Liver (tissue), 9 donors: ENCODE data around the gene CAV1. TPM values are rescaled to one million over a fixed set of nuclear protein-coding genes. Genes with fewer than 3 reads are reported as not detected.

Experiments used
- DNase-seq: peaks from one replicate; pipeline ENCODE4 v3.0.0-alpha.2; 2017; ENCODE audit warnings: low spot score
- H3K27ac ChIP-seq, 2 donors: one replicate each; pipeline ENCODE4 v1.7.0; 2013; ENCODE audit warnings: inconsistent platforms in 2 of 2, low read length in 2 of 2, control low read depth in 1 of 2, low read depth in 1 of 2, mild to moderate bottlenecking in 1 of 2
- H3K27me3 ChIP-seq, 4 donors: one replicate each; pipeline versions ENCODE4 v1.6.1 to v1.7.0; 2013; ENCODE audit warnings: low read length in 3 of 4, inconsistent platforms in 1 of 4, mild to moderate bottlenecking in 1 of 4, moderate library complexity in 1 of 4; ENCODE audit not compliant: control insufficient read depth in 4 of 4, insufficient read depth in 4 of 4
- H3K36me3 ChIP-seq, 4 donors: one replicate each; pipeline versions ENCODE4 v1.6.1 to v1.7.0; 2013; ENCODE audit warnings: low read length in 3 of 4, mild to moderate bottlenecking in 3 of 4, low read depth in 1 of 4, moderate library complexity in 1 of 4; ENCODE audit not compliant: control insufficient read depth in 4 of 4, insufficient read depth in 3 of 4
- H3K4me1 ChIP-seq, 4 donors: one replicate each; pipeline versions ENCODE4 v1.6.1 to v1.7.0; 2013; ENCODE audit warnings: low read length in 3 of 4, mild to moderate bottlenecking in 3 of 4, moderate library complexity in 1 of 4; ENCODE audit not compliant: control insufficient read depth in 4 of 4, insufficient read depth in 4 of 4
- H3K4me3 ChIP-seq, 3 donors: one replicate each; pipeline versions ENCODE4 v1.6.1 to v1.7.0; 2013; ENCODE audit warnings: low read length in 3 of 3, control low read depth in 1 of 3, low read depth in 1 of 3, mild to moderate bottlenecking in 1 of 3
- H3K9ac ChIP-seq, 2 donors: one replicate each; pipeline ENCODE4 v1.7.0; 2013; ENCODE audit warnings: low read length in 2 of 2, mild to moderate bottlenecking in 2 of 2, moderate library complexity in 2 of 2, control low read depth in 1 of 2, low read depth in 1 of 2
- H3K9me3 ChIP-seq, 4 donors: one replicate each; pipeline versions ENCODE4 v1.6.1 to v1.7.0; 2013; ENCODE audit warnings: low read length in 3 of 4; ENCODE audit not compliant: control insufficient read depth in 4 of 4
- CTCF ChIP-seq: fragments of 150-350 bp; IDR thresholded peaks from 2 replicates; pipeline ENCODE4 v1.5.1; 2017; ENCODE audit warnings: improper control_type of control experiment, low read depth, low read length; ENCODE audit not compliant: missing input control
- EGR1 ChIP-seq, 2 donors: IDR thresholded peaks; 2 replicates each; pipeline ENCODE4 v1.6.1; 2016 to 2018; ENCODE audit warnings: antibody characterized with exemption in 2 of 2, low read depth in 2 of 2
- FOXA2 ChIP-seq: IDR thresholded peaks from 2 replicates; pipeline ENCODE4 v1.6.1; 2016; ENCODE audit warnings: antibody characterized with exemption
- GABPA ChIP-seq, 2 donors: IDR thresholded peaks in 1 of 2; conservative IDR thresholded peaks in 1 of 2; 2 replicates each; pipeline ENCODE4 v1.6.1; 2016; ENCODE audit warnings: antibody characterized with exemption in 2 of 2, mild to moderate bottlenecking in 1 of 2, moderate library complexity in 1 of 2
- HNF4A ChIP-seq, 2 donors: conservative IDR thresholded peaks; 2 replicates each; pipeline ENCODE4 v1.6.1; 2016; ENCODE audit warnings: antibody characterized with exemption in 2 of 2, mild to moderate bottlenecking in 2 of 2
- HNF4G ChIP-seq: IDR thresholded peaks from 2 replicates; pipeline ENCODE4 v1.6.1; 2016; ENCODE audit warnings: antibody characterized with exemption
- JUND ChIP-seq, 2 donors: IDR thresholded peaks; 2 replicates each; pipeline ENCODE4 v1.6.1; 2016; ENCODE audit warnings: antibody characterized with exemption in 2 of 2
- MAX ChIP-seq: IDR thresholded peaks from 2 replicates; pipeline ENCODE4 v1.6.1; 2016; ENCODE audit warnings: antibody characterized with exemption
- NR2F2 ChIP-seq: IDR thresholded peaks from 2 replicates; pipeline ENCODE4 v1.6.1; 2016; ENCODE audit warnings: antibody characterized with exemption
- RAD21 ChIP-seq, 2 donors: IDR thresholded peaks; 2 replicates each; pipeline ENCODE4 v1.6.1; 2016; ENCODE audit warnings: antibody characterized with exemption in 2 of 2, mild to moderate bottlenecking in 2 of 2
- REST ChIP-seq: IDR thresholded peaks from 2 replicates; pipeline ENCODE4 v1.6.1; 2016; ENCODE audit warnings: antibody characterized with exemption, mild to moderate bottlenecking
- RXRA ChIP-seq, 2 donors: IDR thresholded peaks; 2 replicates each; pipeline ENCODE4 v1.6.1; 2017 to 2018; ENCODE audit warnings: antibody characterized with exemption in 2 of 2, mild to moderate bottlenecking in 1 of 2
- SP1 ChIP-seq: IDR thresholded peaks from 2 replicates; pipeline ENCODE4 v1.6.1; 2018; ENCODE audit warnings: antibody characterized with exemption, mild to moderate bottlenecking
- TAF1 ChIP-seq: conservative IDR thresholded peaks from 2 replicates; pipeline ENCODE4 v1.6.1; 2016; ENCODE audit warnings: antibody characterized with exemption, mild to moderate bottlenecking
- YY1 ChIP-seq: IDR thresholded peaks from 2 replicates; pipeline ENCODE4 v1.6.1; 2016; ENCODE audit warnings: antibody characterized with exemption, mild to moderate bottlenecking
- ZBTB33 ChIP-seq: IDR thresholded peaks from 2 replicates; pipeline ENCODE4 v1.6.1; 2016; ENCODE audit warnings: antibody characterized with exemption
- WGBS: extraction: QIAGEN DNeasy Blood & Tissue Kit; methylation state at CpG from one replicate; pipeline ENCODE4 v1.1.7; 2013; 5-methylcytosine and 5-hydroxymethylcytosine counted together
- polyA plus RNA-seq, 2 donors: library from polyadenylated mRNA; stranded (reverse) in 1 of 2; unstranded in 1 of 2; fragments of 200-250 nt in 1 of 2; fragments of >200 nt in 1 of 2; fragmentation: Nextera tagmentation in 1 of 2; extraction: Ambion mirVana in 1 of 2; gene quantifications; one replicate each; pipeline versions ENCODE4 v1.2.1 to v1.2.3, GENCODE V29; 2013 to 2015
- total RNA-seq, 2 donors: library from RNA; depleted of rRNA; stranded (reverse); fragments of >200 nt; gene quantifications; one replicate each; pipeline ENCODE4 v1.2.3, GENCODE V29; 2014
- donor health status: healthy.
- donor health status: healthy.
- donor health status: healthy.
- donor health status: healthy.
- donor health status: healthy.

Gene CAV1
- total and polyA plus RNA-seq, 4 donors: 9.9 to 13.4 (median 11.6) TPM

GRCh38 chr7:116579322-116579721 lies 54.5 kb downstream of the CAV1 start:
- Histone ChIP-seq H3K27me3 (no peaks in the 10 kb centered on the region), H3K9me3 (no peaks in the 10 kb centered on the region), H3K9ac (no peak overlapping the region), H3K27ac (no peak overlapping the region), H3K4me1 (peaks cover 0 to 2% (median 0%) of the 10 kb centered on the region in 4 donors), H3K36me3 (no peaks in the 10 kb centered on the region), H3K4me3 (no peak overlapping the region)
- TF ChIP-seq HNF4G (no peak), RAD21 (IDR thresholded peaks at IDR 0.05) (no peak), EGR1 (IDR thresholded peaks at IDR 0.05; ENCODE audit: low read depth in 2 of 2) (no peak), YY1 (no peak), JUND (IDR thresholded peaks at IDR 0.05) (no peak)
- WGBS: 95% methylated on average over 1 of the region's 1 CpG
- DNase-seq: no peak

- 98% methylated on average over 2 of the region's 2 CpGs for WGBS
Measured at GRCh38 chr7:116579835-116580234, 55.0 kb downstream of the CAV1 start.

More at GRCh38 chr7:116579835-116580234, 55.0 kb downstream of the CAV1 start:
- no peak for DNase-seq
- H3K27me3 ChIP-seq: no peaks in the 10 kb centered on the region
- H3K9me3 ChIP-seq: no peaks in the 10 kb centered on the region
- no peaks in the 10 kb centered on the region for H3K36me3 ChIP-seq
- peaks cover 0 to 2% (median 0%) of the 10 kb centered on the region in 4 donors for H3K4me1 ChIP-seq
- no peak overlapping the region for H3K4me3 ChIP-seq
- TF ChIP-seq REST (no peak), HNF4A (conservative IDR thresholded peaks at IDR 0.05) (no peak), FOXA2 (no peak), GABPA (IDR thresholded peaks at IDR 0.05 in 1 of 2, conservative IDR thresholded peaks at IDR 0.05 in 1 of 2) (no peak), TAF1 (no peak), NR2F2 (no peak), MAX (no peak), RXRA (IDR thresholded peaks at IDR 0.05) (no peak), JUND (IDR thresholded peaks at IDR 0.05) (no peak), SP1 (no peak), EGR1 (IDR thresholded peaks at IDR 0.05; ENCODE audit: low read depth in 2 of 2) (no peak), CTCF (no peak), ZBTB33 (no peak)
- no peak overlapping the region for H3K9ac ChIP-seq
- H3K27ac ChIP-seq: no peak overlapping the region
